Kidney (tissue), 14 donors: ENCODE data around the gene CDC42EP3. TPM values are rescaled to one million over a fixed set of nuclear protein-coding genes. Genes with fewer than 3 reads are reported as not detected.

Experiments used
- DNase-seq, 5 donors: peaks; one replicate each; pipeline ENCODE4 v3.0.0-alpha.2; 2013 to 2020
- FAIRE-seq: peaks from 2 replicates; lab custom pipeline; 2012; peaks lifted over from hg19 to GRCh38; lab: Jason Lieb, UNC
- H3K27ac ChIP-seq, 2 donors: one replicate each; pipeline ENCODE4 v1.7.0; 2013; ENCODE audit warnings: low read depth in 2 of 2, low read length in 2 of 2, inconsistent platforms in 1 of 2
- H3K27me3 ChIP-seq: one replicate; pipeline ENCODE4 v1.7.1; 2013; ENCODE audit warnings: low read length, inconsistent platforms; ENCODE audit not compliant: control insufficient read depth, insufficient read depth
- H3K36me3 ChIP-seq, 3 donors: one replicate each; pipeline versions ENCODE4 v1.7.0 to v1.7.1; 2013; ENCODE audit warnings: low read length in 3 of 3, control low read depth in 1 of 3, inconsistent platforms in 1 of 3; ENCODE audit not compliant: insufficient read depth in 3 of 3, control insufficient read depth in 2 of 3
- H3K4me1 ChIP-seq, 3 donors: one replicate each; pipeline versions ENCODE4 v1.7.0 to v1.7.1; 2013; ENCODE audit warnings: low read length in 3 of 3, inconsistent platforms in 1 of 3, low read depth in 1 of 3; ENCODE audit not compliant: control insufficient read depth in 2 of 3, insufficient read depth in 2 of 3
- H3K4me3 ChIP-seq, 3 donors: one replicate each; pipeline versions ENCODE4 v1.7.0 to v1.8.1; 2013; ENCODE audit warnings: low read length in 3 of 3, control low read depth in 1 of 3, inconsistent platforms in 1 of 3
- H3K9ac ChIP-seq, 3 donors: one replicate each; pipeline versions ENCODE4 v1.7.0 to v1.7.1; 2013; ENCODE audit warnings: low read length in 3 of 3, control low read depth in 1 of 3, inconsistent platforms in 1 of 3
- H3K9me3 ChIP-seq, 3 donors: one replicate each; pipeline versions ENCODE4 v1.7.0 to v1.7.1; 2013; ENCODE audit warnings: low read length in 3 of 3, control low read depth in 1 of 3, inconsistent platforms in 1 of 3; ENCODE audit not compliant: control insufficient read depth in 2 of 3, insufficient read depth in 1 of 3
- CTCF ChIP-seq: IDR thresholded peaks from 3 replicates; pipeline ENCODE4 v1.5.1; 2012; ENCODE audit warnings: mild to moderate bottlenecking, moderate library complexity, borderline replicate concordance; ENCODE audit not compliant: insufficient read depth; ENCODE audit errors: extremely low read depth
- intact Hi-C: fragments of 100-400 bp; cut with DNase I; formaldehyde crosslinking; loops from one replicate; pipeline ENCODE4 v1.11.1; 2022
- polyA plus RNA-seq: library from polyadenylated mRNA; stranded (reverse); fragments of 350-450 nt; fragmentation: Illumina TruSeq; extraction: RNeasy Lipid Tissue Mini Kit (QIAGEN cat#74804); gene quantifications from one replicate; pipeline ENCODE4 v1.2.3, GENCODE V29; 2014; ENCODE audit warnings: low read depth, low replicate concordance; ENCODE audit not compliant: insufficient read depth
- total RNA-seq: library from RNA; stranded (reverse); fragmentation: NEBNext Ultra II Directional; extraction: Animal tissue kit (Norgen Biotek cat#: 25700); gene quantifications from one replicate; pipeline ENCODE4 v1.2.1, GENCODE V29; 2021
- donor health status: control.
- donor health status: control.
- donor health status: control.
- donor health status: control.
- donor health status: control.
- donor health status: DM: yes; HTN: yes; CAD: no.
- donor health status: Normal renal cell carcinoma (clear cell type).

The CDC42EP3 gene
- total and polyA plus RNA-seq, 2 donors from 2014 or later: 21.3 to 34.1 TPM

- H3K27ac ChIP-seq: no peak overlapping the region
- H3K9me3 ChIP-seq: no peaks in the 10 kb centered on the region
- H3K27me3 ChIP-seq: no peaks in the 10 kb centered on the region
- DNase-seq: no peak
- no peak overlapping the region for H3K4me3 ChIP-seq
- H3K4me1 ChIP-seq: no peaks in the 10 kb centered on the region
- no peaks in the 10 kb centered on the region for H3K36me3 ChIP-seq
- intact Hi-C loops: no loop called here
- FAIRE-seq: no peak
- H3K9ac ChIP-seq: no peak overlapping the region
- TF ChIP-seq CTCF: no peak
Measured at GRCh38 chr2:37609782-37610181, 61.7 kb downstream of the CDC42EP3 start.

- TF ChIP-seq CTCF: no peak
- Histone ChIP-seq H3K9ac (no peak overlapping the region), H3K27me3 (no peaks in the 10 kb centered on the region), H3K4me3 (no peak overlapping the region), H3K9me3 (no peaks in the 10 kb centered on the region), H3K36me3 (no peaks in the 10 kb centered on the region), H3K4me1 (no peaks in the 10 kb centered on the region), H3K27ac (no peak overlapping the region)
- FAIRE-seq (no peak), DNase-seq (no peak)
- intact Hi-C loops: no loop called here
Measured at GRCh38 chr2:37604716-37605115, 66.7 kb downstream of the CDC42EP3 start.

GRCh38 chr2:37602702-37603101, 68.7 kb downstream of the CDC42EP3 start:
- Histone ChIP-seq H3K36me3 (no peaks in the 10 kb centered on the region), H3K27me3 (no peaks in the 10 kb centered on the region), H3K9me3 (no peaks in the 10 kb centered on the region), H3K4me1 (no peaks in the 10 kb centered on the region), H3K4me3 (no peak overlapping the region), H3K9ac (no peak overlapping the region), H3K27ac (no peak overlapping the region)
- DNase-seq (no peak), FAIRE-seq (no peak)
- intact Hi-C loops: no loop called here
- TF ChIP-seq CTCF: no peak

- TF ChIP-seq CTCF: no peak
- H3K36me3 ChIP-seq: no peaks in the 10 kb centered on the region
- FAIRE-seq (no peak), DNase-seq (no peak)
- H3K27me3 ChIP-seq: no peaks in the 10 kb centered on the region
- no peak overlapping the region for H3K4me3 ChIP-seq
- no peak overlapping the region for H3K9ac ChIP-seq
- H3K27ac ChIP-seq: no peak overlapping the region
- no peaks in the 10 kb centered on the region for H3K9me3 ChIP-seq
- H3K4me1 ChIP-seq: no peaks in the 10 kb centered on the region
- intact Hi-C loops: no loop called here
Measured at GRCh38 chr2:37602040-37602439, 69.4 kb downstream of the CDC42EP3 start.
